ENCODE data around the gene ECT2. TPM values are rescaled to one million over a fixed set of nuclear protein-coding genes. Genes with fewer than 3 reads are reported as not detected.
"Not testable (repeated sequence)": the region's sequence is repeated elsewhere in the genome, so short reads cannot be mapped to it uniquely, and the experiment has no call there.

The ECT2 gene
- total RNA-seq, 1 experiment from 2014 or later: 43.9 TPM

DNA sequence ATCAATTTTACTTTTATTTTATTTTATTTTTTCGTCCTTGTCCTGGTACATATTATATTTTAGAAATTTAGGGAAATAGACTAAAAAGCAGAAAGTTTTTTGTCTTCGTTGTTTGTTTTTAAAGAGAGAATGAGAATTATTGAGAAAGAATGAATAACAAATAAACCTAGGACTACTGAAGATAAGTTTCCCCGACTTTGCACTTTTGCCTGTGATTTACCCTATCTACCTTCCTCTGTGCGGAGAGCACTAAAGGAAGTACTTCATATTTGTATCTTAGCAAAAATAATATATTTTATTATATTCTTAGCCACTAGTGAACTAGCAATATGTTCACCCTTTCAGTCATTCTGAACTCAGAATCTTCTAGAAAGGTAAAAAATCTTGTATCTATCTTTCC, 60.6 kb downstream of the ECT2 start:
- H3K27me3 ChIP-seq: no peaks in the 10 kb centered on the region
- no peak overlapping the region for H3K4me3 ChIP-seq
- H3K27ac ChIP-seq: no peak overlapping the region
- H3K9me3 ChIP-seq (replicated peaks): no peaks in the 10 kb centered on the region
- DNase-seq: no peak
- no peaks in the 10 kb centered on the region for H3K4me1 ChIP-seq
- H3K36me3 ChIP-seq: peaks cover 8% of the 10 kb centered on the region

DNA sequence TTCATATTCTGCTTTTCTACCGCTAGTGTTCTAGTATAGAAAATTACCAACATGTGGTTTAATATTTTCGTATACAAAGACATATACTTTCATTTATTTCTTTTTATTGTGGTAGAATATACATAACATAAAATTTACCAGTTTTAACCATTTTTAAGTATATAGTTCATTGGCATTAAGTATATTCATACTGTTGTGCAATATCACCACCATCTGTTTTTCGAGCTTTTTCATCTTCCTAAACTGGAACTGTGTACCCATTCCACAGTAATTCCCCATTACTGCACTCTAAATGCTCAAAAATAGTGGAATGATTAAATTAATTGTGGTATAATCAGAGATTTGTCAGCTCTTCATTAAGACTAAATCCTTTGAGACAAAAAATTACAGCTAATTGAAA, 62.9 kb downstream of the ECT2 start:
- H3K9me3 ChIP-seq (replicated peaks): no peaks in the 10 kb centered on the region
- H3K4me3 ChIP-seq: no peak overlapping the region
- H3K27ac ChIP-seq: no peak overlapping the region
- no peaks in the 10 kb centered on the region for H3K4me1 ChIP-seq
- H3K36me3 ChIP-seq: peaks cover 8% of the 10 kb centered on the region
- DNase-seq: no peak
- H3K27me3 ChIP-seq: no peaks in the 10 kb centered on the region

DNA sequence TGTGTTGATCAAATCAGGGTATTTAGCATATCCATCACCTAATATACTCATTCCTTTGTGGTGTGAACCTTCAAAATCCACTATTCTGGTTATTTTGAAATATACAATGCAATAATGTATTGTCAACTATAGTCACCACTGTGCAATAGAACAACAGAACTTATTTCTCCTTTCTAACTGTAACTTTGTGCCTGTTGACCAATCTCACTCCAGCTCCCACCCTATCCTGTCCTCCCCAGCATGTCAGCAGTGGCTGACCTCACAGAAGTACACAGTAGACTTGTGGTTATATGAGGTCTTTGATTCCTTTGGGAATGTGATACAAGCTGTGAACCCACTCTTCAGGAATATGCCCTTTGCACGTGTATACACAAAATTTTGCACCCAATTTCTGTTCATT, 64.2 kb downstream of the ECT2 start:
- Histone ChIP-seq H3K27ac (no peak overlapping the region), H3K4me1 (no peaks in the 10 kb centered on the region), H3K36me3 (peaks cover 4% of the 10 kb centered on the region; the same call in 1 of the 2 replicates), H3K27me3 (no peaks in the 10 kb centered on the region), H3K4me3 (no peak overlapping the region), H3K9me3 (replicated peaks) (no peaks in the 10 kb centered on the region)
- DNase-seq: no peak

DNA sequence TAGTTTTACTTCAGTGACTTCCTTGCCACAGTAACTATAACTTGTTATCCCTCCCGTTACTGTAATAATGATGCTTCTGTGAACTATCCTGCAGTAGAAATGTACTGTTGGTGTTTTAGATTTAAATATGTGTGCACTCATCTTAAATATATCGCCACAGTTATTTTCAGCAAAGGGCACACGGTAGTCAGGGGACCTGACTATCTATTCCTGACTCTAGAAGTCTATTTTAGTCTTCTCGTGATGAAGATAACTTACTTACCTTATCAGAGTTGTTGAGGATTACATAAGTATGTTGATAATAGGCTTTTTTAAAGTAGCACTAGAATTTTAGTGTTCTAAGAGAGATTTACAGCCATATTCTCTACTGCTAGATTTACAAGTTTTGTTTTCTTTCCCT, 65.3 kb downstream of the ECT2 start:
- no peak overlapping the region for H3K4me3 ChIP-seq
- H3K36me3 ChIP-seq: peaks cover 14% of the 10 kb centered on the region; the same call in 1 of the 2 replicates
- H3K4me1 ChIP-seq: no peaks in the 10 kb centered on the region

GRCh38 chr3:172816281-172816680, 65.8 kb downstream of the ECT2 start:
- Histone ChIP-seq H3K9me3 (replicated peaks) (no peaks in the 10 kb centered on the region), H3K36me3 (peaks cover 15% of the 10 kb centered on the region), H3K4me3 (no peak overlapping the region), H3K4me1 (no peaks in the 10 kb centered on the region), H3K27me3 (no peaks in the 10 kb centered on the region), H3K27ac (no peak overlapping the region)
- DNase-seq: no peak

More for the DNA sequence above, 65.3 kb downstream of the ECT2 start:
- DNase-seq: no peak
- H3K27me3 ChIP-seq: no peaks in the 10 kb centered on the region
- no peak overlapping the region for H3K27ac ChIP-seq
- no peaks in the 10 kb centered on the region for H3K9me3 ChIP-seq (replicated peaks)

GRCh38 chr3:172816968-172817367, 66.4 kb downstream of the ECT2 start:
- Histone ChIP-seq H3K4me3 (no peak overlapping the region), H3K4me1 (no peaks in the 10 kb centered on the region), H3K36me3 (peaks cover 22% of the 10 kb centered on the region), H3K9me3 (replicated peaks) (no peaks in the 10 kb centered on the region), H3K27ac (no peak overlapping the region), H3K27me3 (no peaks in the 10 kb centered on the region)
- DNase-seq: no peak

GRCh38 chr3:172820492-172820891, 70.0 kb downstream of the ECT2 start:
- Histone ChIP-seq H3K36me3 (peaks cover 25% of the 10 kb centered on the region), H3K4me3 (no peak overlapping the region)
- no peak for DNase-seq

DNA sequence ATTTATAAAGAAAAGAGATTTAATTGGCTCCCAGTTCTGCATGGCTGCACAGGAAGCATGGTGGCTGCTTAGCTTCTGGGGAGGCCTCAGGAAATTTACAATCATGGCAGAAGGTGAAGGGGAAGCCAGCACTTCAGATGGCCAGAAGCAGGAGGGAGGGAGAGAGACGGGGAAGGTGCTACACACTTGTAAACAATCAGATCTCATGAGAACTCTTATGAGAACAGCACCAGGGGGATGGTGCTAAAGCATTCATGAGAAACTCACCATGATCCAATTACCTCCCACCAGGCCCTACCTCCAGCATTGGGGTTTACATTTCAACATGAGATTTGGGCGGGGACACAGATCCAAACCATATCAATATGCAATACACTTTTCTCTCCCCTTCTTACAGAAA, 73.7 kb downstream of the ECT2 start:
- Histone ChIP-seq H3K4me3 (no peak overlapping the region), H3K27ac (no peak overlapping the region), H3K4me1 (no peaks in the 10 kb centered on the region), H3K36me3 (peaks cover 23% of the 10 kb centered on the region), H3K9me3 (replicated peaks) (no peaks in the 10 kb centered on the region), H3K27me3 (no peaks in the 10 kb centered on the region)
- DNase-seq: no peak

More at GRCh38 chr3:172820492-172820891, 70.0 kb downstream of the ECT2 start:
- H3K27me3 ChIP-seq: no peaks in the 10 kb centered on the region
- H3K4me1 ChIP-seq: no peaks in the 10 kb centered on the region
- H3K27ac ChIP-seq: no peak overlapping the region
- H3K9me3 ChIP-seq (replicated peaks): no peaks in the 10 kb centered on the region

DNA sequence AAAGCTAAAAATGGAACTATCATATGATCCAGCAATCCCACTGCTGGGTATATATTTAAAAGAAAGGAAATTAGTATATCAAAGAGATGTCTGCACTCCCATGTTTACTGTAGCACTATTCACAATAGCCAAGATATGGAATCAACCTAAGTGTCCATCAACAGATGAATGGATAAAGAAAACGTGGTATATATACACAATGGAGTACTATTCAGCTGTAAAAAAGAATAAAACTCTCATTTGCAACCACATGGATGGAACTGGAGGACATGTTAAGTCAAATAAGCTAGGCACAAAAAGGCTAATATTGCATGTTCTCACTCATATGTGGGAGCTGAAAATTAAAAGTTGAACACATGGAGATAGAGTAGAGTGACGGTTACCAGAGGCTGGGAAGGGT, 76.7 kb downstream of the ECT2 start:
- H3K36me3 ChIP-seq; H3K4me1 ChIP-seq; H3K4me3 ChIP-seq; H3K27me3 ChIP-seq; H3K9me3 ChIP-seq (replicated peaks); H3K27ac ChIP-seq; DNase-seq: not testable (repeated sequence)

GRCh38 chr3:172832983-172833382, 82.5 kb downstream of the ECT2 start:
- Histone ChIP-seq H3K4me1 (no peaks in the 10 kb centered on the region), H3K9me3 (replicated peaks) (no peaks in the 10 kb centered on the region), H3K4me3 (no peak overlapping the region), H3K27me3 (no peaks in the 10 kb centered on the region), H3K27ac (no peak overlapping the region), H3K36me3 (no peaks in the 10 kb centered on the region)
- no peak for DNase-seq

DNA sequence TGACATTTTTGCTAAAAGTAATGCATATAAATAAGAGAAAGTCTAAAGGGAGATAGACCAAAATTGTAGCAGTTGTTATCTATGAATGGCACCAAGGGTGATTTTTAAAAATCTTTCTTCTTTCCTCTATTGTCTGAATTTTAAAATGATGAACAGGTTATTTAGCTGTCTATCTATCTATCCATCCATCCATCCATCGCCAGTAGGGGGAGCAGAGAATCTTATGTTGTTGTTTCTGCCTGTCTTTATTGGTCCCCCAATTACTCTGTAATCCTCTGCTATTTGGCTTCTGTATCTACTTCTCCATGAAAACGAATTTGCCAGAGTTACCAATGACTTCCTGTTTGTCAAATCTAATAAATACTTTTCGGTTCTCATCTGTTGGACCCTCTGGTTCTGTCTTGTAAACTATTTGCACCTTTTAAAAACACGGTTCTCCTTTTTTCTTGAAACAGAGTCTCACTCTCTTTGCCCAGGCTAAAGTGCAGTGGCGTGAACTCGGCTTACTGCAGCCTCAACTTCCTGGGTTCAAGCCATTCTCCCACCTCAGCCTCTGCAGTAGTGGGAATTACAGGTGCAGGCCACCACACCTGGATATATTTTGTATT, 86.0 kb downstream of the ECT2 start:
- Histone ChIP-seq H3K36me3 (no peaks in the 10 kb centered on the region), H3K4me3 (no peak overlapping the region), H3K27ac (no peak overlapping the region), H3K9me3 (replicated peaks) (no peaks in the 10 kb centered on the region), H3K27me3 (no peaks in the 10 kb centered on the region), H3K4me1 (no peaks in the 10 kb centered on the region)
- peak; percentile 14 to 56 for DNase-seq

- Histone ChIP-seq H3K36me3 (no peaks in the 10 kb centered on the region), H3K27me3 (no peaks in the 10 kb centered on the region), H3K4me3 (no peak overlapping the region), H3K27ac (no peak overlapping the region), H3K4me1 (no peaks in the 10 kb centered on the region), H3K9me3 (replicated peaks) (no peaks in the 10 kb centered on the region)
- no peak for DNase-seq
Measured at GRCh38 chr3:172839679-172840078, 89.2 kb downstream of the ECT2 start.

DNA sequence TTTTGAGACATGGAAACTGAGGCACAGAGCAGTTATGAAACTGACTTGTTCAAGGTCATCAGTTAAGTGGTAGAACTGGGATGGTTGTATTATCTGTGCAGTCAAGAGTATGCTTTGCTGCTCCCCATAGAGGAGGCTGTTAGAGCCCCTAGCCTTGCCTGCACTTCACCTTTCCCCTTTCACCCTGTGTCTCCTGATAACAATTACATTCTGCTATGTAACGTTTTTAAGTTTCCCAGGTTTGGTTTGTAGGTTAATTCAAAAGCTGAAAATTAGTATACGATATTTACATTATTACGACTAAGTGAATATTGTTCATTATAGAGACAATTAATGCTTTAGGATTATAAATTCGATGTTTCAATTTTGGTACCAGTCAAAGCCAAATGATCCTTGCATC, 89.9 kb downstream of the ECT2 start:
- Histone ChIP-seq H3K4me3 (no peak overlapping the region), H3K4me1 (no peaks in the 10 kb centered on the region), H3K9me3 (replicated peaks) (no peaks in the 10 kb centered on the region), H3K27me3 (no peaks in the 10 kb centered on the region), H3K36me3 (no peaks in the 10 kb centered on the region), H3K27ac (no peak overlapping the region)
- DNase-seq: no peak

GRCh38 chr3:172840913-172841312, 90.4 kb downstream of the ECT2 start:
- no peaks in the 10 kb centered on the region for H3K27me3 ChIP-seq
- no peaks in the 10 kb centered on the region for H3K9me3 ChIP-seq (replicated peaks)
- no peak overlapping the region for H3K4me3 ChIP-seq
- H3K4me1 ChIP-seq: no peaks in the 10 kb centered on the region
- no peaks in the 10 kb centered on the region for H3K36me3 ChIP-seq
- no peak for DNase-seq
- no peak overlapping the region for H3K27ac ChIP-seq

DNA sequence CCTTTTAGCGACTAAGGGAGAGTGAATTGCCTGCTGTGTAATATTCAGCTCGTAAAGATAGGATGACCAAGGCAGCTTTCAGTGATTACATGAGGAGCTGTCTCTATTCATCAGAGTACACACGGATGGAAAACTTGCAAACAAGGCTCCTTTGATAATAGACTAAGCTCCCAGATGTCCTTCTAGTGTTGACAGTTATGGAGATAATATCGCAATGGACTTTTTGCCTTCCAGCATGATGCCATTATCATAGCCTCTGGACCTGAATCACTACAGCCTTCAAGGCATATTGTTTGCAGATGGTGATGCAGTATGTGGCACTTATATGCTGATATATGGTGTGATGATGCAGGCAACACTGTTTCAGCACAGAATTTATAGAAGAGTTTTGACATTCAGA, 93.9 kb downstream of the ECT2 start:
- no peaks in the 10 kb centered on the region for H3K27me3 ChIP-seq
- H3K4me1 ChIP-seq: no peaks in the 10 kb centered on the region
- H3K4me3 ChIP-seq: no peak overlapping the region
- H3K36me3 ChIP-seq: no peaks in the 10 kb centered on the region
- DNase-seq: no peak
- H3K27ac ChIP-seq: no peak overlapping the region
- H3K9me3 ChIP-seq (replicated peaks): no peaks in the 10 kb centered on the region

GRCh38 chr3:172846103-172846561, 95.6 kb downstream of the ECT2 start:
- peak in 1 of 2 experiments; percentile 3 for DNase-seq
- Histone ChIP-seq H3K9me3 (replicated peaks) (no peaks in the 10 kb centered on the region), H3K4me3 (no peak overlapping the region), H3K4me1 (no peaks in the 10 kb centered on the region), H3K36me3 (no peaks in the 10 kb centered on the region), H3K27me3 (no peaks in the 10 kb centered on the region), H3K27ac (peak overlapping the region; percentile 27; the same call in 1 of the 2 replicates)
